Kidney epithelial cell (primary cell): ENCODE results near the gene TWIST2. TPM values are rescaled to one million over a fixed set of nuclear protein-coding genes. Genes with fewer than 3 reads are reported as not detected.

Experiments
- DNase-seq: peaks from one replicate; pipeline ENCODE4 v3.0.0-alpha.2; 2010; ENCODE audit warnings: low read depth
- H3K27me3 ChIP-seq: 2 replicates; pipeline ENCODE4 v1.6.0; 2011; ENCODE audit warnings: low read length; ENCODE audit not compliant: control insufficient read depth, insufficient read depth
- H3K36me3 ChIP-seq: 2 replicates; pipeline ENCODE4 v1.5.1; 2011; ENCODE audit warnings: low read length; ENCODE audit not compliant: control insufficient read depth, insufficient read depth
- H3K4me3 ChIP-seq: 2 replicates; pipeline ENCODE4 v1.5.1; 2011; ENCODE audit warnings: low read depth, mild to moderate bottlenecking, control low read depth, low read length
- total RNA-seq: library from RNA; depleted of rRNA; stranded (reverse); fragments of >200 nt; gene quantifications from 2 replicates; pipeline ENCODE4 v1.2.3, GENCODE V29; 2015
- TF ChIP-seq, protein P1 (sequence below): IDR thresholded peaks from 2 replicates; pipeline ENCODE4 v1.5.1; 2011; ENCODE audit warnings: mild to moderate bottlenecking, moderate library complexity, low read length, control low read depth, inconsistent platforms; ENCODE audit not compliant: insufficient read depth, poor library complexity, severe bottlenecking

The TWIST2 gene
- total RNA-seq, 1 donor from 2014 or later = 1.8 TPM

GRCh38 chr2:238851026-238851425 is 3.1 kb downstream of the TWIST2 start:
- DNase-seq = no peak
- TF ChIP-seq, protein P1, sequence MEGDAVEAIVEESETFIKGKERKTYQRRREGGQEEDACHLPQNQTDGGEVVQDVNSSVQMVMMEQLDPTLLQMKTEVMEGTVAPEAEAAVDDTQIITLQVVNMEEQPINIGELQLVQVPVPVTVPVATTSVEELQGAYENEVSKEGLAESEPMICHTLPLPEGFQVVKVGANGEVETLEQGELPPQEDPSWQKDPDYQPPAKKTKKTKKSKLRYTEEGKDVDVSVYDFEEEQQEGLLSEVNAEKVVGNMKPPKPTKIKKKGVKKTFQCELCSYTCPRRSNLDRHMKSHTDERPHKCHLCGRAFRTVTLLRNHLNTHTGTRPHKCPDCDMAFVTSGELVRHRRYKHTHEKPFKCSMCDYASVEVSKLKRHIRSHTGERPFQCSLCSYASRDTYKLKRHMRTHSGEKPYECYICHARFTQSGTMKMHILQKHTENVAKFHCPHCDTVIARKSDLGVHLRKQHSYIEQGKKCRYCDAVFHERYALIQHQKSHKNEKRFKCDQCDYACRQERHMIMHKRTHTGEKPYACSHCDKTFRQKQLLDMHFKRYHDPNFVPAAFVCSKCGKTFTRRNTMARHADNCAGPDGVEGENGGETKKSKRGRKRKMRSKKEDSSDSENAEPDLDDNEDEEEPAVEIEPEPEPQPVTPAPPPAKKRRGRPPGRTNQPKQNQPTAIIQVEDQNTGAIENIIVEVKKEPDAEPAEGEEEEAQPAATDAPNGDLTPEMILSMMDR = no peak
- no peaks in the 10 kb centered on the region for H3K36me3 ChIP-seq
- peaks cover 36% of the 10 kb centered on the region for H3K27me3 ChIP-seq
- no peak overlapping the region for H3K4me3 ChIP-seq

DNA sequence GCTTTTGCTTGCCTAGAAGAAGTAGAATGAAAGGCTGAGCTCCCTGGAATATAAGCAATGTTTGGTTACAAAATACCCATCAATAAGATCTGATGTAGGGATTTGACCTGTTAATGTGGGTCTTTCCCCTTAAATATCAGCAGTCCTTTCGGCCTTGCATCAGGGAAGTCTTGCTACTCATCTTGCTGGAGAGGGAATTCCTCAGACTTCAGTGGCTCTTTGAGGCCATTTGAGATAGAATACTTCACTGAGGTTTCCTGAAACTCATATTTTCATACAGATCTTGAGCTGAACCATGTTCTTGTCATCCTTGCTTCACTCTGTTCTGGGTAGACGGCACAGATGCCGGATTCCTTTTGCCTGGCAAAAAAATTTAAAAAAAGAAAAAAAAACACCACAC is 3.9 kb downstream of the TWIST2 start:
- no peaks in the 10 kb centered on the region for H3K36me3 ChIP-seq
- TF ChIP-seq, protein P1 = no peak
- no peak for DNase-seq
- peaks cover 29% of the 10 kb centered on the region for H3K27me3 ChIP-seq
- no peak overlapping the region for H3K4me3 ChIP-seq

DNA sequence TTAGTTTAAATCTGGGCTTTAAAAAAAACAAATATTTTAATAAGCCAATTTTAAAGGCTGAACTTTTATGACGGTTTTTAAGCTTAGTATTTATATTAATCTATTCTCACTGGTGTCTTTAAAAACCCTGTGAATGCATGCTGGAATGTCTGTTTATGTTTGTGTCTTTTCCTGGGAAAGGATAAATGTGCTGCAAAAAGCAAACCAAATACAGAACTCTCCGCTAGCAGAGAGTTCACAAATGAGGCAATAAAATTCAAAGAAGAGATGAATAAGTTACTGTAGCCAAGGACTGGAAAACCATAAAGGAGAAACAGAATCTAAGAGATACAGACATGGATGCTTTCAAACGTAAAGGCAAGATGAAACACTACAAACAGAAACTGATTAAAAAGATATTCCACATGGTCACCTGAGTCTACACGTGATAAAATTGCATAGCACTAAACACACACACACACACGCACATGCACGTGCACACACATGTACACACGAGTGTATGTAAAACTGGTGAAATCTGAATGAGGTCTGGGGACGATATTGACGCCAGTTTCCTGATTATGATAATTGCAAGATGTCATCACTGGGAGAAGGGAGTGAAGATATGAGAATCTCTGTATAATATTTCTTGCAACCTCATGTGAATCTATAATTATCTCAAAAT is 4.5 kb downstream of the TWIST2 start:
- Histone ChIP-seq H3K4me3 (no peak overlapping the region), H3K36me3 (no peaks in the 10 kb centered on the region), H3K27me3 (peaks cover 23% of the 10 kb centered on the region)
- DNase-seq = no peak
- TF ChIP-seq, protein P1 = no peak

GRCh38 chr2:238853218-238853617 is 5.3 kb downstream of the TWIST2 start:
- DNase-seq = no peak
- no peak overlapping the region for H3K4me3 ChIP-seq
- H3K27me3 ChIP-seq = peaks cover 18% of the 10 kb centered on the region
- no peaks in the 10 kb centered on the region for H3K36me3 ChIP-seq
- TF ChIP-seq, protein P1 = no peak

DNA sequence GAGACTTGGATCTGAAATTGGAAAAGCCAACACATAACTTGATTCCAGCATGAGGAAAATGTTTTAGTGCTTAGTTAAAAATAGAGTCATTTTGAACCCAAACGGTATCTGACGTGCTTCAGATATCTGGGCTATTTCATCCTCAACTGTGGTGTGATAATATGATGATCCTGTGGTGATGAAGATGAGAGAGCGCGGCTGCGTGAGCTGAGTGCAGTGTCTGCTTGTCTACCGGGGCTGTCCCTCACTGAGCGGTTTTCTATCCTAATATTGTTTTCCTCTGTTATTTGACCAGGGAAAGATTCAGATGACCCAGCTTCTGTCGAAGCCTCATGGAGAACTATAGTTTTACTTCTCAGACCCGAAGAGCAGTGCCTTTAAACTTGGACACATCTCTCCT is 5.8 kb downstream of the TWIST2 start:
- Histone ChIP-seq H3K27me3 (peaks cover 13% of the 10 kb centered on the region), H3K4me3 (no peak overlapping the region), H3K36me3 (no peaks in the 10 kb centered on the region)
- TF ChIP-seq, protein P1 = no peak
- DNase-seq = no peak

DNA sequence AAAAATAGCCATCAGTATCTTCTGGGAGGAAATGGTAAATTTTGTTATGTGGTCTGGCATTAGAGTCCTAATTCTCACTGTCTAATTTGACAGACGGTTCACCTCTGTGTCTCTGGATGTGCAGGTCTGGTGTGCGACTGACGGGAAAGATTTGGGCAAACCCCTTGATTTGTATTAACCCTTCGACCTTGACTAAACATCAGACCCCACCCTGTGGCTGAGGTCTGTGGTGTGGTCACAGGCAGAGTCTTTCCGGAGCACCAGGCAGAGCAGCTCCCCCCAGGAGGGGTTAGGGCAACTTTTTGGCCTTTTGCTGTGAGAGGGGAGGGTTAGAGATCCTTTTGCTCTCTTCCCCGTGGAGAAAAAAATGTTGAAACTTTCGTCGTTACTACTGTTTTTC is 6.4 kb downstream of the TWIST2 start:
- no peaks in the 10 kb centered on the region for H3K36me3 ChIP-seq
- no peak overlapping the region for H3K4me3 ChIP-seq

More for the DNA sequence above, 6.4 kb downstream of the TWIST2 start:
- DNase-seq = no peak
- H3K27me3 ChIP-seq = peaks cover 8% of the 10 kb centered on the region
- TF ChIP-seq, protein P1 = no peak
